ENCODE measurements around the gene TPD52L1.
"Not testable (repeated sequence)": the region's sequence is repeated elsewhere in the genome, so short reads cannot be mapped to it uniquely, and the experiment has no call there.

TPD52L1 gene

GRCh38 chr6:125269328-125269985 is 115.9 kb downstream of the TPD52L1 start:
- DNase-seq (ENCODE audit: low read depth, low spot score), result no peak

- DNase-seq (ENCODE audit: low read depth, low spot score), result no peak
Measured at GRCh38 chr6:125270380-125270779, 116.8 kb downstream of the TPD52L1 start.

- no peak for DNase-seq (ENCODE audit: low read depth, low spot score)
Measured at GRCh38 chr6:125271486-125272159, 118.0 kb downstream of the TPD52L1 start.

- DNase-seq (ENCODE audit: low read depth, low spot score), result no peak
Measured at GRCh38 chr6:125273251-125273650, 119.7 kb downstream of the TPD52L1 start.

GRCh38 chr6:125273965-125274364 is 120.4 kb downstream of the TPD52L1 start:
- no peak for DNase-seq (ENCODE audit: low read depth, low spot score)

GRCh38 chr6:125274935-125275334 is 121.4 kb downstream of the TPD52L1 start:
- no peak for DNase-seq (ENCODE audit: low read depth, low spot score)

- no peak for DNase-seq (ENCODE audit: low read depth, low spot score)
Measured at GRCh38 chr6:125275779-125276178, 122.2 kb downstream of the TPD52L1 start.

GRCh38 chr6:125277838-125278237 is 124.3 kb downstream of the TPD52L1 start:
- no peak for DNase-seq (ENCODE audit: low read depth, low spot score)

- no peak for DNase-seq (ENCODE audit: low read depth, low spot score)
Measured at GRCh38 chr6:125279961-125280360, 126.4 kb downstream of the TPD52L1 start.

GRCh38 chr6:125280370-125281035 is 126.9 kb downstream of the TPD52L1 start:
- DNase-seq (ENCODE audit: low read depth, low spot score), result peak; percentile 87

- DNase-seq (ENCODE audit: low read depth, low spot score), result not testable (repeated sequence)
Measured at GRCh38 chr6:125282470-125282869, 128.9 kb downstream of the TPD52L1 start.

GRCh38 chr6:125285353-125285752 is 131.8 kb downstream of the TPD52L1 start:
- no peak for DNase-seq (ENCODE audit: low read depth, low spot score)

GRCh38 chr6:125285936-125286335 is 132.4 kb downstream of the TPD52L1 start:
- DNase-seq (ENCODE audit: low read depth, low spot score), result no peak

- DNase-seq (ENCODE audit: low read depth, low spot score), result no peak
Measured at GRCh38 chr6:125287718-125288117, 134.1 kb downstream of the TPD52L1 start.

- no peak for DNase-seq (ENCODE audit: low read depth, low spot score)
Measured at GRCh38 chr6:125293587-125293986, 140.0 kb downstream of the TPD52L1 start.

GRCh38 chr6:125294036-125294435 is 140.5 kb downstream of the TPD52L1 start:
- DNase-seq (ENCODE audit: low read depth, low spot score), result no peak

GRCh38 chr6:125294925-125295324 is 141.4 kb downstream of the TPD52L1 start:
- no peak for DNase-seq (ENCODE audit: low read depth, low spot score)

- no peak for DNase-seq (ENCODE audit: low read depth, low spot score)
Measured at GRCh38 chr6:125296471-125296870, 142.9 kb downstream of the TPD52L1 start.

GRCh38 chr6:125299257-125299656 is 145.7 kb downstream of the TPD52L1 start:
- DNase-seq (ENCODE audit: low read depth, low spot score), result no peak

GRCh38 chr6:125300992-125301434 is 147.4 kb downstream of the TPD52L1 start:
- no peak for DNase-seq (ENCODE audit: low read depth, low spot score)

GRCh38 chr6:125301435-125302391 is 148.1 kb downstream of the TPD52L1 start, which contains the start of gene HDDC2:
Gene HDDC2, minus strand, starts transcription at chr6:125301967. Its CDS starts 35 bp downstream, at chr6:125301932.
- DNase-seq (ENCODE audit: low read depth, low spot score), result peak; percentile 79
